Neural progenitor cell (in vitro differentiated cells): ENCODE results near the gene SLC25A12. TPM values are rescaled to one million over a fixed set of nuclear protein-coding genes. Genes with fewer than 3 reads are reported as not detected.
"Not testable (repeated sequence)": the region's sequence is repeated elsewhere in the genome, so short reads cannot be mapped to it uniquely, and the experiment has no call there.

Source experiments
- DNase-seq: peaks from one replicate; pipeline ENCODE4 v3.0.0-alpha.2; 2016; ENCODE audit warnings: low spot score
- H2AFZ ChIP-seq: fragments of 200-600 bp; sonication (generic); replicated peaks from 2 replicates; pipeline ENCODE4 v1.6.1; 2016; ENCODE audit warnings: antibody characterized with exemption
- H3F3A ChIP-seq: fragments of 200-600 bp; sonication (generic); 2 replicates; pipeline ENCODE4 v1.6.1; 2016; ENCODE audit warnings: antibody characterized with exemption, low read depth
- H3K27ac ChIP-seq: fragments of 200-600 bp; sonication (generic); 2 replicates; pipeline ENCODE4 v1.5.1; 2016; ENCODE audit warnings: mild to moderate bottlenecking
- H3K27me3 ChIP-seq: fragments of 200-600 bp; sonication (generic); 2 replicates; pipeline ENCODE4 v1.6.1; 2016; ENCODE audit warnings: mild to moderate bottlenecking, moderate library complexity
- H3K36me3 ChIP-seq: fragments of 200-600 bp; sonication (generic); 2 replicates; pipeline ENCODE4 v1.5.1; 2016
- H3K4me1 ChIP-seq: fragments of 200-600 bp; sonication (generic); 2 replicates; pipeline ENCODE4 v1.6.1; 2016; ENCODE audit warnings: mixed run types
- H3K4me2 ChIP-seq: fragments of 200-600 bp; sonication (generic); 2 replicates; pipeline ENCODE4 v1.6.1; 2016
- H3K4me3 ChIP-seq: fragments of 200-600 bp; sonication (generic); 2 replicates; pipeline ENCODE4 v1.5.1; 2016
- H3K79me2 ChIP-seq: fragments of 200-600 bp; sonication (generic); 2 replicates; pipeline ENCODE4 v1.6.1; 2016; ENCODE audit warnings: low read depth
- H3K9ac ChIP-seq: fragments of 200-600 bp; sonication (generic); 2 replicates; pipeline ENCODE4 v1.6.1; 2016
- H3K9me3 ChIP-seq: fragments of 200-600 bp; sonication (generic); 2 replicates; pipeline ENCODE4 v1.5.1; 2016; ENCODE audit warnings: low read depth
- H4K20me1 ChIP-seq: fragments of 200-600 bp; sonication (generic); 2 replicates; pipeline ENCODE4 v1.6.1; 2016; ENCODE audit warnings: low read depth
- H3K27ac Mint-ChIP-seq: 3 replicates; pipeline ENCODE4 v1.8.0; 2021; ENCODE audit warnings: mixed read lengths
- H3K27me3 Mint-ChIP-seq: 2 replicates; pipeline ENCODE4 v1.8.0; 2022; ENCODE audit warnings: low read depth, mild to moderate bottlenecking, inconsistent platforms, moderate library complexity, mixed read lengths; ENCODE audit not compliant: insufficient read depth
- H3K36me3 Mint-ChIP-seq: 3 replicates; pipeline ENCODE4 v1.8.0; 2021; ENCODE audit warnings: mixed read lengths
- H3K4me1 Mint-ChIP-seq: 3 replicates; pipeline ENCODE4 v1.8.0; 2021; ENCODE audit warnings: mixed read lengths
- H3K4me3 Mint-ChIP-seq: 3 replicates; pipeline ENCODE4 v1.8.0; 2021; ENCODE audit warnings: mild to moderate bottlenecking, moderate library complexity, mixed read lengths
- H3K9me3 Mint-ChIP-seq: 3 replicates; pipeline ENCODE4 v1.8.0; 2020; ENCODE audit warnings: mixed read lengths
- EZH2 ChIP-seq: fragments of 200-600 bp; sonication (generic); IDR thresholded peaks from 2 replicates; pipeline ENCODE4 v1.6.1; 2017; ENCODE audit warnings: antibody characterized with exemption, mild to moderate bottlenecking, moderate library complexity
- EZH2phosphoT487 ChIP-seq: fragments of 200-600 bp; sonication (generic); IDR thresholded peaks from 2 replicates; pipeline ENCODE4 v1.6.1; 2017; ENCODE audit warnings: antibody characterized with exemption
- total RNA-seq: library from RNA; depleted of rRNA; stranded (reverse); fragments of >200 nt; gene quantifications from 2 replicates; pipeline ENCODE4 v1.2.3, GENCODE V29; 2015; ENCODE audit warnings: low replicate concordance
- TF ChIP-seq, protein P1 (sequence below): fragments of 200-600 bp; sonication (generic); IDR thresholded peaks from 2 replicates; pipeline ENCODE4 v1.5.1; 2017; ENCODE audit warnings: antibody characterized with exemption, mild to moderate bottlenecking

Gene SLC25A12
- total RNA-seq, 1 donor from 2014 or later, result 1.4 TPM

DNA sequence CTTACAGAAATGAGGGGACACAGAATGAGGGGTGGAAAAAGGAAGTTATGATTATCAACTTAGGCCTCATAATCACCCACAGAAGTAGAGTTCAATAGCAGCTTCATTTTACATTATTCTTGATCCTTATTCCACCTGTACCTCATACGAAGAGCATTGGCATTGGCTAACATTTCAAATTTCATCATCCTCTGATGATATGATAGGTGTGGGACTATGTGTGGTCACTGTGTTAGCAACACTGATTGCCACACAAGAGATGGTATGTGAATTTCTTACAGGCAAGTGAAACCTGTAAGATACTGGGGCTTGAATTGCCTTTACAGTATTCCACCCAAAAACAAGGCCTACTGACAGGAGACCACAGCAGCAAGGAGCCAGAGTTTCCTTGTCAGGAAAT, 14.2 kb upstream of the SLC25A12 start:
- Histone ChIP-seq H3K9ac (no peak overlapping the region), H3K36me3 (no peaks in the 10 kb centered on the region), H3K79me2 (no peaks in the 10 kb centered on the region), H3K4me2 (no peak overlapping the region), H3K27me3 (no peaks in the 10 kb centered on the region), H4K20me1 (no peaks in the 10 kb centered on the region), H3K27ac (no peak overlapping the region), H3K4me3 (no peak overlapping the region), H3K9me3 (no peaks in the 10 kb centered on the region), H2AFZ (no peak overlapping the region), H3F3A (no peaks in the 10 kb centered on the region), H3K4me1 (no peaks in the 10 kb centered on the region)
- H3K27ac Mint-ChIP-seq, result no peak overlapping the region
- no peaks in the 10 kb centered on the region for H3K36me3 Mint-ChIP-seq
- TF ChIP-seq EZH2, result no peak
- TF ChIP-seq, protein P1, sequence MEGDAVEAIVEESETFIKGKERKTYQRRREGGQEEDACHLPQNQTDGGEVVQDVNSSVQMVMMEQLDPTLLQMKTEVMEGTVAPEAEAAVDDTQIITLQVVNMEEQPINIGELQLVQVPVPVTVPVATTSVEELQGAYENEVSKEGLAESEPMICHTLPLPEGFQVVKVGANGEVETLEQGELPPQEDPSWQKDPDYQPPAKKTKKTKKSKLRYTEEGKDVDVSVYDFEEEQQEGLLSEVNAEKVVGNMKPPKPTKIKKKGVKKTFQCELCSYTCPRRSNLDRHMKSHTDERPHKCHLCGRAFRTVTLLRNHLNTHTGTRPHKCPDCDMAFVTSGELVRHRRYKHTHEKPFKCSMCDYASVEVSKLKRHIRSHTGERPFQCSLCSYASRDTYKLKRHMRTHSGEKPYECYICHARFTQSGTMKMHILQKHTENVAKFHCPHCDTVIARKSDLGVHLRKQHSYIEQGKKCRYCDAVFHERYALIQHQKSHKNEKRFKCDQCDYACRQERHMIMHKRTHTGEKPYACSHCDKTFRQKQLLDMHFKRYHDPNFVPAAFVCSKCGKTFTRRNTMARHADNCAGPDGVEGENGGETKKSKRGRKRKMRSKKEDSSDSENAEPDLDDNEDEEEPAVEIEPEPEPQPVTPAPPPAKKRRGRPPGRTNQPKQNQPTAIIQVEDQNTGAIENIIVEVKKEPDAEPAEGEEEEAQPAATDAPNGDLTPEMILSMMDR, result no peak
- no peak for TF ChIP-seq EZH2phosphoT487
- no peaks in the 10 kb centered on the region for H3K9me3 Mint-ChIP-seq
- no peaks in the 10 kb centered on the region for H3K4me1 Mint-ChIP-seq
- DNase-seq, result no peak
- H3K27me3 Mint-ChIP-seq, result no peaks in the 10 kb centered on the region
- H3K4me3 Mint-ChIP-seq, result no peak overlapping the region

DNA sequence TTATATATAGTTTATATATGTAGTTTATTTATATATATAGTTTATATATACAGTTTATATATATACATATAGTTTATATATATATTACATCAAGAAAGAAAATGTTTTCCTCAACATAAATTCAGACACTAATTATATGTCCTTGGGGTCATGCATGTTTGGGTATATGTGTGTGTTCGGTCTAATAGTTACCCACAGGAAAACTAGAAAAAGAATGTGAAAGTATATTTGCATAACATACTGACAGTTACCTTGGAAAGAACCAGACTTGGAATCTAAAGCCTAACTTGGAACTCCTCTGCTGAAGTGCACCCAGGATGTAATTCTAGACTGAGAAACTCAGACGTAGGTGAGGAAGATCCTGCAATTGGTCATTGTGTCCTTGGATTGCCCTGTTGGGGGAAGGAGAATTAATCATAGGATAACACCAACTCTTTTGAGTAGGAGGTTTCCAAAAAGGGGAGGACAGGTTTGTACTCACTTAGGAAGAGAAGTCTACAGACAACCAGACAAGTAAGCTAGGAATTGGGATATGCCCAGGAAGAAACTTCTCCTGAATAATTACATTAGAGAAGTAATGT, 8.9 kb upstream of the SLC25A12 start:
- H3K4me1 Mint-ChIP-seq, result no peaks in the 10 kb centered on the region
- H3K9ac ChIP-seq, result no peak overlapping the region
- H3K27me3 ChIP-seq, result no peaks in the 10 kb centered on the region
- peaks cover 7% of the 10 kb centered on the region for H3K9me3 ChIP-seq
- no peaks in the 10 kb centered on the region for H3K4me1 ChIP-seq
- H3K27ac Mint-ChIP-seq, result no peak overlapping the region
- no peaks in the 10 kb centered on the region for H3K79me2 ChIP-seq
- TF ChIP-seq, protein P1, result no peak
- TF ChIP-seq EZH2 (no peak), EZH2phosphoT487 (no peak)
- peaks cover 3% of the 10 kb centered on the region for H3K9me3 Mint-ChIP-seq
- no peak overlapping the region for H3K27ac ChIP-seq
- H2AFZ ChIP-seq, result no peak overlapping the region
- no peak for DNase-seq
- H3K36me3 Mint-ChIP-seq, result no peaks in the 10 kb centered on the region
- H3K4me2 ChIP-seq, result no peak overlapping the region
- no peak overlapping the region for H3K4me3 ChIP-seq
- H3K27me3 Mint-ChIP-seq, result peaks cover 3% of the 10 kb centered on the region
- H3K36me3 ChIP-seq, result no peaks in the 10 kb centered on the region
- no peaks in the 10 kb centered on the region for H4K20me1 ChIP-seq
- H3K4me3 Mint-ChIP-seq, result no peak overlapping the region
- no peaks in the 10 kb centered on the region for H3F3A ChIP-seq

DNA sequence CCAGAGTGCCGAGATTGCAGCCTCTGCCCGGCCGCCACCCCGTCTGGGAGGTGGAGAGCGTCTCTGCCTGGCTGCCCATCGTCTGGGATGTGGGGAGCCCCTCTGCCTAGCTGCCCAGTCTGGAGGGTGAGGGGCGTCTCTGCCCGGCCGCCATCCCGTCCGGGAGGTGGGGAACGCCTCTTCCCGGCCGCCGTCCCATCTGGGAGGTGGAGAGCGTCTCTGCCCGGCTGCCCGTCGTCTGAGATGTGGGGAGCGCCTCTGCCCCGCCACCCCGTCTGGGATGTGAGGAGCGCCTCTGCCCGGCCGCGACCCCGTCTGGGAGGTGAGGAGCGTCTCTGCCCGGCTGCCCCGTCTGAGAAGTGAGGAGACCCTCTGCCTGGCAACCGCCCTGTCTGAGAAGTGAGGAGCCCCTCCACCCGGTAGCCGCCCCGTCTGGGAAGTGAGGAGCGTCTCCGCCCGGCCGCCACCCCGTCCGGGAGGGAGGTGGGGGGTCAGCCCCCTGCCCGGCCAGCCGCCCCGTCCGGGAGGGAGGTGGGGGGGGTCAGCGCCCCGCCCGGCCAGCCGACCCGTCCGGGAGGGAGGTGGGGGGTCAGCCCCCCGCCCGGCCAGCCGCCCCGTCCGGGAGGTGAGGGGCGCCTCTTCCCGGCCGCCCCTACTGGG, 5.7 kb upstream of the SLC25A12 start:
- not testable (repeated sequence) for H3K9ac ChIP-seq, H3K4me1 Mint-ChIP-seq, DNase-seq, H3K4me1 ChIP-seq, H3F3A ChIP-seq, H3K27ac ChIP-seq, H4K20me1 ChIP-seq, H2AFZ ChIP-seq, H3K27me3 ChIP-seq, H3K4me2 ChIP-seq, H3K4me3 Mint-ChIP-seq, H3K79me2 ChIP-seq, H3K27me3 Mint-ChIP-seq, H3K9me3 ChIP-seq, H3K36me3 Mint-ChIP-seq, H3K9me3 Mint-ChIP-seq, H3K4me3 ChIP-seq, H3K36me3 ChIP-seq, H3K27ac Mint-ChIP-seq

DNA sequence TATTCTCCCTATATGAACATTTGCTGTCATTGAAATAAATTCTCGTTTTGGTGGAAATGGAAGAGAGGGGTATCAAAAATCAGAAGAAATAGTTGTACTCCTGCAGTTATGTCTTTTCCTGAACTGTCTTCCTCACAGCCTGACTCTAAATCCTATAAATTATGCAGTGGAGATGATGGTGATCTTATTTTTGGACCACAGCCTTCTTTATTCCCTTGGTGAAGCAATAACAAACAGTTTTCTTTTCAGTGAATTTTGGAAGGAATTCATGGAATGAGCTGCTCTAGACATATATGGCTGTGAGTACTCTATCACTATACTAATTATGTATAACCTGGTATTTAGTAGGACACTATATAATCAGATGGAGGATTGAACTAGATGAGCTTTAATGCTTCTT, 1.7 kb upstream of the SLC25A12 start:
- Histone ChIP-seq H3F3A (peaks cover 10% of the 10 kb centered on the region), H3K9me3 (peaks cover 7% of the 10 kb centered on the region), H4K20me1 (no peaks in the 10 kb centered on the region), H3K4me1 (no peaks in the 10 kb centered on the region), H3K27ac (no peak overlapping the region), H3K27me3 (no peaks in the 10 kb centered on the region), H3K9ac (no peak overlapping the region), H2AFZ (no peak overlapping the region), H3K4me3 (no peak overlapping the region), H3K4me2 (no peak overlapping the region), H3K36me3 (no peaks in the 10 kb centered on the region), H3K79me2 (no peaks in the 10 kb centered on the region)
- Mint-ChIP-seq H3K36me3 (peaks cover 5% of the 10 kb centered on the region), H3K4me3 (no peak overlapping the region), H3K27ac (no peak overlapping the region), H3K27me3 (peaks cover 5% of the 10 kb centered on the region), H3K4me1 (peaks cover 14% of the 10 kb centered on the region), H3K9me3 (peaks cover 6% of the 10 kb centered on the region)
- TF ChIP-seq EZH2phosphoT487 (no peak), EZH2 (no peak)
- TF ChIP-seq, protein P1, result no peak
- no peak for DNase-seq
